Inflammatory macrophage treated with lipopolysaccharide for 4 hours (primary cell): Measurements from ENCODE around the gene IFNLR1.

ENCODE experiments used
- DNase-seq: peaks from one replicate; pipeline ENCODE4 v3.0.0-alpha.2; 2020

IFNLR1 gene

DNA sequence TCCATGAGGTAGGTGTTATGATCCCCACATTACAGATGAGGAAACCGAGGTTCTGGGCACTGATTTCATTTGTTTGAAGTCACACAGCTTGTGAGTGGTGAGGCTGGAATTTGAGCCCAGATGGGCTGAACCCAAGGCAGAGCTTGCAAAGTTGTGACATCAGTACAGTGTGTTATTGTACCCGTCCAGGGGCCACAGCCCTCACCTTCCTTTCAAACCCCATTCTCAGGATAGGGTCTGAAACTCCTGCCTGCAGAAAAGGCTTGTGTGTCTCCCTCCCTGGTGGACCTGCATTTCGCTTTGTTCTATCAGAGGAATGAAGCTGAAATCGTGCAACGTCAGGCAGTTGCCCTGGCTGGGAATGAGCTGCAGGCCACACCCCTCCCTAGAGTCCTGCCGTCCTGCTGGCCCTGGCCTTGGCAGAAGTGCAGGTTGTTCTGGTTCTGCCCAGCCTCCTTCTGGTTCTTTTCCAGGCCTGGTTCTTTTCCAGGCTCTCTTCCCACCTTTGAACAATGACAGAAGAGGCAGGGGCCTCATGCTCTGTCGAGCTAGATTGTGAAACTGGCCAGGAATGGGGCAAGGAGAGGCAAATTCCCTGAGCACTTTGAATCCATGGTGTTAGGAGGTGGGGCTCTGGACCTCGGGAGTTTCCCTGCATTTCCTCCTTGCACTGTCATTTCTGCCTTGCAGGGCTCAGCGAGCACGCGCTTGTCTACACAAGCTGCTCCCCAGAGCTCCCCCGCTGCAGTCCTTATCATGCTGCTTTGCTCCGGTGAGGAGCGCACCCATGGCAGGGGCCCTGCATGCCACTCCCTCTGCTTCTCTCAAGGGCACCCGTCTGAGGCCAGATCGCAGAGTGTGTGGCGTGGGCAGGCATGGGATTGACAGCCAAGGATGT, 67.0 kb downstream of the IFNLR1 start:
- DNase-seq = no peak

DNA sequence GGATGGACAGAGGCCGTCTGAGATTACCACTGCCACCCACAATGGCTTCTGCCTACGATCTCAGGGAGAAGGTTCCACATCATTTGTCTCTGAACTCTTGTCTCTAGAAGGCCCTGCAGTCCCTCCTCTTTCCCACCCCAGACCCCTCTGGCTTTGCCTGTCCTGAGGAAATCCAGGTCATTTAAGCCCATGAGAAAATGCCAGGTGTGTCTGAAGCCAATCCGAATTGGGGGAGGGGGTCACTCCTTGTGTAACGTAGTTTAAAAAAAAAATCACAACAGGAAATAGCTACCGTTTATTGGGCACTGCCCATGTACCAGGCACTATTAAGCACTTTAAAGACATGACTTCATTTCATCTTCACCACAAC, 67.6 kb downstream of the IFNLR1 start:
- DNase-seq = no peak

DNA sequence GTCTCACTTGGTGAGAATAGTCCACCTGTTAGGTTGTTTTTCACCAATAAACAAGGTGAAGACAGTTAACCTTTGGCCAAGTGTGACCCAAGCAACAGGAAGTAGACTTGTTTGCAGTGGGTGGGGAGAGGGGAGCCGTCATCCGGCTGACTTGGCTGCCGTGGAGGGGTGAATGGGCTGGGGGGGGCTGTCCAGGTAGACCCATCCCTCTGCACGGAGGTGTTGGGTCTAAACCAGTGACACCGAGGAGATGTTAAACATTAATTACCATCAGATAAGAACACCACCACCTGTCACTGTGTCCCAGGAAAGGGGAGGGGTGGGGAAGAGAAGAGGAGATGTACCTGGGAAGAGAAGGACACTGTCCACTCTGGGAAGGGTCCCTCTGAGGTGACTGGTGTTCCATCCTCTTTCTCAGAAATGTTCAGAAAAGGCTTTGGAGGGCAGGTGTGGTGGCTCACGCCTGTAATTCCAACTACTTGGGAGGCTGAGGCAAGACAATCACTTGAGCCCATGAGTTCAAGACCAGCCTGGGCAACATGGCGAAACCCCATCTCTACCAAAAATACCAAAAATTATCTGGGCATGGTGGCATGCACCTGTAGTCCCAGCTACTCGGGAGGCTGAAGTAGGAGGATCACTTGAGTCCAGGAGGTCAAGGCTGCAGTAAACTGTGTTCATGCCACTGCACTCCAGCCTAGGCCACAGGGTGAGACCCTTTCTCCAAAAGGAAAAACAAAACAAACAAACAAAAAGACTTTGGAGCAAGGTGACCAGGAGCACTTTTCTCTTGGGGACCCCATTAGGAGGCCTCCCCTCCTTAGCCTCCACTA, 68.5 kb downstream of the IFNLR1 start:
- no peak for DNase-seq

DNA sequence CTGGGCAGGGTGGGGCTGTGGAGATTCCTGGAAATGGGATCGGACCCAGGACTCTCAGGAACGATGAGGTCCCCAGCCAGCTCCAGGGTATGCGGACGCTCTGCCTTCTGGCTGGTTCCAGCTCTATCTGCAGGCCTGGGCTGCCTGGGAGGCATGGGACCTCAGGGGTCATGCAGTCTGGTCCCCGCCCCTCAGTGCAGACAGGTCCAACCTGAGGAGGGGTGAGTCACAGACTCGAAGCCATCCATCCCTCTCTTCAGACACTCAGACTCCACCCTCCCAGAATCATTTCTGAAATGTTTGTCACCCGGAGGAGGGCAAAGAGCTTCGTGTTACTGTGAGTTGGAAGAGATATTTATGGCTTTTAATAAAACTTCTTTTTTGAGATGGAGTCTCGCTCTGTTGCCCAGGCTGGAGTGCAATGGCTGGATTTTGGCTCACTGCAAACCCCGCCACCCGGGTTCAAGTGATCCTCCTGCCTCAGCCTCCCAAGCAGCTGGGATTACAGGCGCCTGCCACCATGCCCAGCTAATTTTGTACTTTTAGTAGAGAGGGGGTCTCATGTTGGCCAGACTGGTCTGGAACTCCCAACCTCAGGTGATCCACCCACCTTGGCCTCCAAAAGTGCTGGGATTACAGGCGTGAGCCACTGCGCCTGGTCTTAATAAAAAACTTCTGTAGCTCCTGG, 69.2 kb downstream of the IFNLR1 start:
- DNase-seq = no peak

DNA sequence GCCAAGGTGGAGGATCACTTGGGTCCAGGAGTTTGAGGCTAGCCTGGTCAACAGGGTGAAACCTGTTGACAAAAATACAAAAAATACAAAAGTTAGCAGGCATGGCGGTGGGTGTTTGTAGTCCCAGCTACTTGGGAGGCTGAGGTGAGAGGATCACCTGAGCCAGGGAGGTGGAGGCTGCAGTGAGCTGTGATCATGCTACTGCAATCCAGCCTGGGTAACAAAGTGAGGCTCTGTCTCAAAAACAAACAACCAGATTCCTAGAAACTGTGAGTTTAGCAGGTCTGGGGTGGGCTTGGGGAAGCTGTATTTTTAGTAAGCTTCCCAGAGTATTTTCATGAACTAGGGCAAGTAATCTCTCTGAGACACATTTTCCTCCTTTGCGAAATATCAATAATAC, 70.0 kb downstream of the IFNLR1 start:
- DNase-seq = no peak

DNA sequence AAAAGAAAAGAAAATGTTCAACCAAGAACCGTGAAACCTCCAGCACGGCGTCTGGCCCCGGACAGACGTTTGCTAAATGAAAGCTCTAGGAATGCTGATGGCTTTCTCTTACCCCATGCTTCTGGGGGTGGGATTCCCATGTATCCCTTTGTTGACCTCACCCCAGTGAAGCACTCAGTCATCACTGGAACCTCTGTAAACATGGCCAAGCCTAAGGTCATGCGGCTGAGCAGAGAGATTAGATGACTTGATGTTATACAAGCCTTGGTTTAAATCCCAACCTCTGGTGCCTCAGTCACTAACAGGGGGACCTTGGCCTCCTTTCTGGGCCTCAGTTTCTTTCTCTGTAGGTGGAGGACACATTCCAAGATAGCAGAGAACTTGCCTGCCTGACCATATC, 72.3 kb downstream of the IFNLR1 start:
- DNase-seq = no peak

DNA sequence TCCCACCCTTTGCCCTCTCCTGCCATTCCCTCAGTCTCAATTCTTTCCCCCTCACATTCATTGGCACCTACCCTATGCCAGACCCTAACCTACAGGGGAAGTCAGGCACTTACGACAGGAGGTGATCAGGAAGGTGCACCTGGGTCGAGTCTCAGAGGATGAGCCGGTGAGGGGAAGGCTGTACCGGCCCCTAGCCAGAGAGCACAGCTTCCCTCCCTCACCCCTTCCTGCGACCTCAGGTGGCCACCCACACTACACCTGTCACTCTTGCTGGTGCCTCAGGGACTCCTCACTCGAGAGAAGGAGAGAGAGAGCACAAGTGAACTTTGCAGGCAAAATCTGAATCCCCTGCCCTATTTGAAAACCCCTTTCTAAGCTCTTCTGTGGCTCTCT, 73.5 kb downstream of the IFNLR1 start:
- DNase-seq = no peak

DNA sequence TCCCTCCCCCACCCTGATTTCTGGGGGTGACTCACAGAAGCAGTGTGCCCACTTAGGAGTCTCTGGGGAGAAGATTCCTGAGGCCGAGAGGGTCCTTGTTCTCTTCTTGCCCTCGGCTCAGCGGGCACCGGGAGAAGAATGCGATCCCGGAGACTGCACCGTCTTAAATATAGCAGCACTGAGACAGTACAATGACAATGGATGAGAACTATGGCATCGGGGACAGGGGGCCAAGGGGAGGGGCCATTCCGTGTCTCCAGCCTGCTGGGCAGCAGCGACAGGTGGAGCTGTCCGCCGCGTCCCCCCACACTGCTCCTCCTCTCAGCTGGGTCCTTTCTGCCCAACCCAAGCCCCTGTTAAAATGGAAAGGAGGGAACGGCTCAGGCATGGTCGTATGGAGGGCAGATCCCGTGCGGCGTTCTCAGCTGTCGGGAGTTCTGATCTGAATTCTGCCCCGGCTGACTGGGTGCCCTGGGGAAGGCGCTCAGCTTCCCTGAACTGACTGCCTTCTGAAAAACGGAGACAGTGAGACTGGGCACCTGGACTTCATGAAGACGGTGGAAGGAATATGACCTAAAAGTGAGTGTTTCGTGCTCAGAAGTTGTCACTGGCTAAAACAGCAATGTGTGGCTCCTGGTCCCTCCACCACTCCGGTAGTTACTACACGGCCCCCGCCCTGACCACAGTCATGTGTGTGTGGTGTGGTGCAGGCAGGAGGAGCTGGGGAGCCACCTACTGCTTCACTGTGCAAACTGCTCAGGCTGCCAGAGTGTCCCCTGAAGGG, 74.9 kb downstream of the IFNLR1 start, which contains the start of gene MYOM3:
MYOM3 (minus strand) TSS at position 140 of the 784 bp plus-strand sequence. CDS start 3,499 bp downstream, outside the sequence.
- peak; percentile 56 for DNase-seq

DNA sequence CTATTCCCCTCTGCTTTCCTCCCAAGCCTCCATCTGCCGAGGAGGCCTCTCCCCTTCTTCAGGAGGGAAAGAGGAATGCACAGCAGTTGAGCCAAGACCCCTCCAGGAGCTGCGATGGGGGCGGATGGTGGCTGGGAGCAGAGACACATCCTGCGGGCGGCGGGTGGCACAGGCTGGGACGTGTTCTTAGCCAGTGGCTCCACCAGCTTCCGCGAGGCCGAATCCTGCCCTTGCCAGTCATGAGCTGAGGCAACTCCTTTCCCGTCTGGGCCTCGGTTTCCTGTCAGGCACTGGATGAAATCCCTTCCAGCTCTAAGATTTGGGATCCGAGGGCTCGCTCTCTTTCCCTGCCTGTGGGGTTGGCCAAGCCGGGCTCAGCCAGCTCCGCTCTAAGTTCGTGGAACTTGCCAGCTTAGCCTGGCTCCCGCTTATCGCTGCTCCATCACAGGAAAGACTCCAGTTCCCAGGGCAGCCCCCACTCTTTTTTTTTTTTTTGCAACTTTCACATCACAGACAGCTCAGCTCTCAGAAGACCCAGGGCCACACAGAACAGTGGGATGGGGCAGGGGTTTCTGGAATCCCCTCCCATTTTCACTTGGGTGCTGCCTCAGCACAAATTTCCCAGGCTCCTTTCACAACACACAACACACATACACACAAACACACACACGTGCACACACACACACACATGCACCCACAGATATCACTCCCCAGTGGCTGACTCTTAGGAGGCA, 75.7 kb downstream of the IFNLR1 start:
- DNase-seq = no peak

DNA sequence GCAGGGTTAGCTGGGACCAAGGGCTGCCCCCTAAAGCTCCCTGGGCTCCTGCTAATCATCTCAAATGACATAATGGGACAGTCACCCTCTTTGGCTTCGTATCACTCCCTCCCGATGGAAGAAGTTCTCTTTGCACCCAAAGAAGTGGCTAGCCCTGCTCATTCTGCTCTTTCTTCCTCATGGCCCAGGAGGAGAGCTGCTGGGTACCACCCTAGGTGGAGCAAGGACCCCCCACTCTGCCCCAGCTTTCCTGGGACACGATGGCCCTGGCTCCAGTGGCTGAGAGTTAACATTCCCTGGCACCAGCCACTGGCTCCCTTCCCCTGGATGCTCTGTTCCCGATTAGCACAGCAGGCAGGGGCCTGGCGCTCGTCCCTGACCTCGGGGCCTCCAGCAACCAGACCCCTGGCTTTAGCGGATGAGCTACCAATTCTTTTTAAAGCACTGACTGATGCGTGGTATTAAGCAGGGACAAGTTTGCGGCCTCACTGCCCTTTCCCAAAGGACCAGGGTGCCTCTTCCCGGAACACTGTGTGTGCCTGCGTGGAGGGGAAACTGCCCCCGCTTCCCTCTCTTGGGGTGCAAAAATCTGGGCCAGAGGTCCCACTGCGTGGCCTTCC, 76.3 kb downstream of the IFNLR1 start:
- no peak for DNase-seq

DNA sequence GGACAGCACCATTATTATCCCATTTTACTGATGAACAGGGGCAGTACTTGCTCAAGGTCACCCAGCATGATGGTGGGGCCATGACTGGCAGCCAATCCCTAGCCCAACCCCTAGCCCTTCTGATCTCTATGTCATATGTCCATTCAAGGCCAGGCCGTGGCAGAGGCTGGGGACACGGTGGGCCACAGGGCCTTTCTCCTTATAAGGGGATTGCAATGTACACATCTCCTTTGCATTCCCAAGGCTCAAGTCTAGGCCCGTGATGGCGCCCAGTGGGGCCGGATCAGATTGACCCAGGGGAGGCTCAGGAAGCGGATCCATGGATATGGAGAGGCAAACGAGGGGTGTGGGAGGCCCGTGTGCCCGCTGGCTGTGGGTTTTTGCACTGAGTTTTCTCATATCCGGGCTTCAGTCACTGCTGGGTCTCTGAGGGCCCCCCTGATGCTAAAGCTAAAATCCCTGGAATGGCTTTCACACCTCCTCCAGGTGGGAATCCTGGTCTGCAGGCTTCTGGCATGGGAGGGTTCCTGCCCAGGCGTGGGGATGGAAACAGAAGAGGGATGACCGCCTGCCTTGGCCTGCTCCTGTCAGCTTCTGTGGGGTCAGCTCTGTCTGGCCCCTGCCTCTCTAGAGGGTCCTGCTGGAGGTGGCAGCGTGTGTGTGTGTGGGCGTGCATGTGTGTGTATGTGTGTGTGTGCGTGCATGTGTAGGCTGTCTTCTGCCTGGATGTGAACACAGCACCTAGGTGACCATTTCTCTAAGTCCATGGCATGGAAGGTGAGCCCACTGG, 77.2 kb downstream of the IFNLR1 start:
- DNase-seq = no peak

DNA sequence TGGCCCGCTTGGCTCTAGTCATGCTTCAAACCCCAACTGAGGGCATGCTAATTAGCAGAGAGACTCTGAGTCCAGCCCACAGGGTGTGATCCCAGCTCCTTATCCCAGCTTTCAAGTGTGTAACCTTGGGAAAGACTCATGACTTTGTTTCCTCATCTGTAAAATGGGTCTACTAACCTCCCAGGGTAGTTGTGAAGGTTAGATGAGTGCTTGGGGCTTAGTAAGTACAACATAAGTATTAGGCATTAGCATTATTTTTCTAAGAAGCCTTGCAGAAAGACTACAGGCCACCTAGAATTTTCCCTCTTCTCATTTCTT, 78.0 kb downstream of the IFNLR1 start:
- DNase-seq = no peak

DNA sequence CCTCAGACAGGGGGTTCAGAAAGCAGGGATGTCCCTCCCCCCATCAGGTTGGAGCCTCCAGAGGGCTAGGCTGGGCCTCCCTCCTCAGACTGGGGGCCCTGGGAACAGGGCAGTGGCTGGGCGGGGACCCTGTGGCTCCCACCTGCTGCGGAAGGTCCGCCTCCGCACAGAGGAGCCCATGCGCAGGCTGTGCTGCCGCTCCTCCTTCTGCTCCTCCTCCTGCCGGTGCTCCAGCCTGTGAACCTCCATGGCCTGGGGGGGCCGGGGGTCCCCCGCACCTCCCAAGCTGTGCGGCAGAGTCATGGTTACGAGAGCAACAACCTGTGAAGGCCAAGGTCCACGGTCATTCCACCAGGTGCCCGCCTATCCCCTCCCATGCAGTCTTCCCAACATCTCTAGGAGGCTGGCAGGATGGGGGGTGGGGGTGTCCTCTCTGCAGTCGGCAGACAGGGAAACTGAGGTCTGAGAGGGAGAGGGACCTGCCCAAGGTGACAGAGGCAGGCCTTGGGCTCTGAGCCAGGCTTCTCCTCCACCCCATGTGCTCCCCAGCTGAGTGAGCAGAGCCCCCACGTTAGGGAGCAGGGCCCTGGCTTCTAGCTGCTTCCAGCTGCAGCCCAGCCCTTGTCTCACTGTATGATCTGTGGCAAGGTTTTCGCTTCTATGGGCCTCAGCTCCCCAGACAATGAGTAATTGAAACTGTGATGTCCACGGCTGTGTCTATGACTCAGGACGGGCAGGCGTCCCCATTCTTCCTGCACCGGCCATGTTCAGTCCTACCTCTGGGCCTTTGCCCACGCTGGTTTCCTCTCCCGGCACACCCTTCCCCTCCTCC, 78.5 kb downstream of the IFNLR1 start:
- no peak for DNase-seq

DNA sequence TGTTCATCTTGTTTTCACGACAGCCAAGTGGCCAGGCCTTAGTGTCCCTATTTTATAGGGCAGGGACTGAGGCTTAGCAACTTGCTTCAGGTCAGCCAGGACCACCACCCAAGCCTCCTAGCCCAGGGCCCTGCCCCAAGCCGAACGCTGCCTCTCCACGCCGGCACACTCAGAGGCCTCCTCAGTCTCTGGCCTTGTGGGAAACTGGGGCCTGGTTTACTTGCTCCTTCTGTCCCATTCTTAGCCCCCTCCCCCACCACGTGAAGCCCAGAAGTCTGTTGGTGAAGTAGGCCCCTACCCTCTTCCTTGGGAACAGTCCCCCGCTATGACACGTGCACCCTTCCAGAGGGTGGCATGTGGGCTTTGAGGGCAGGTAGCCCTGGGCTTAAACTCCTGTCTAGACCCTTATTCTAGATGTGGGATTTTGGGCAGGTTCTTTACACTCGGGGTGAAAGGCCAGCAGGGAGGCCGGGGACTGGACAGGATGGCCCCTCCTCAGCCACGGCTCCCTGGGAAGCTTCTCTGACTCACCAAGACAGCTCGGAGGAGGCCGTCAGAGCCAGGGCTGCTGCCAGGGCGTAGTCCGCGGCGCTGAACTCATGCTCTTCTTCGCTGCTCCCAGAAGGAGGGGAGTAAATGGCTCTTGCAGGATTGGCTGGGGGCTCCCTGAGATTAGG, 79.5 kb downstream of the IFNLR1 start:
- no peak for DNase-seq

DNA sequence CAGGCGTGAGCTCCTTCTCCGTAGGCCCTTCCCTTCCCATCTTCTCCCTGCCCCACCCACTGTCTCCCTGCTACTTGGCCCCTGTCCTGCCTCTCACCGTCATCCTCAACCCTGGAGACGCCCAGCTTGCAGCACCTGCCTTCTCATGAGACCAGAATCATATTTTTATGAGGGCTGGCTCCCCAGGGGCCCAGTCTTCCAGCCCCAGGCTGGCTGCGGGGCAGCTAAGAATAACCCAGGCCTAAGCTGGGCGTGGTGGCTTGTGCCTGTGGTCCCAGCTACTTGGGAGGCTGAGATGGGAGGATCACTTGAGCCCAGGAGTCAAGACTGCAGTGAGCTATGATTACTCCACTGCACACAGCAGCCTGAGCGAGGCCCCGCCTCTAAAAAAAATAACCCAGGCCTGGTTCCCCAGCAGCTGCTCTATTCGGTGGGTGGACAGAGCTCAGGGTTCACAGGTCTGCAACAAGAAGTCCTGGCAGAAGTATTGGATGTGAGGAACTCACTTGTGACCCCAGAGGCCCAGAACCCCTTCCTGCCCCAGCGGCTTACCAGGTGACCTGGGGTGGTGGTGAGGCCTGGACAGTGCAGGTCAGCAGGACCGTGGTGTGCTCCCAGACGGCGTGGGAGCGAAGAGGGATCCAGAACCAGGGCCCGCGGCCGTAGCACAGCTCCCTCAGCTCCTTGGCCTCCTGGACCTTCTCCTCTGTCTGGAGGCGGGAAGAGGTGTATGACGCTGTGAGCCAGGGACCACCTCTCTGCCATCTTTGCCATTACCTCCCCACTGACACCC, 81.5 kb downstream of the IFNLR1 start:
- no peak for DNase-seq

DNA sequence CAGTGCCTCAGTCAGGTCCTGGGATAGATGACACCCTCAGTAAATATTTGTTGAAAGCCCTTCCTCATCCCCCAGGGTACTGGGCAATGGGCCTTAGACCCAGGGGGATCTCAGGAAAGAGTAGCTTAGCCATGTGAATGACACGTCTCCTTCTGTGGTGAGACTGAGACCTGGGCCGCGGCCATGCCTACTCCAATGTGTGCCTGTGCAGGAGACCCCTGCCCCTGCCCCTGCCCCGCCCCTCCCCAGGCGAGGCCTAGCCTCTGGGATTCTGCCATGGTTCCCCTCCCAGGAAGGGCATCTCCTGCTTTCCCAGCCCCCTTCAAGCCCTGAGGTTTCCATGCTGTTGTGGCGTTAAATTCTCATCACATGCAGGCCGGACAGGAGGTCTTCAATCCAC, 82.2 kb downstream of the IFNLR1 start:
- no peak for DNase-seq
